ENCODE data around the gene ISOC2. TPM values are rescaled to one million over a fixed set of nuclear protein-coding genes. Genes with fewer than 3 reads are reported as not detected.
A peak's percentile ranks its signal among the peaks of the same experiment; 100 is the strongest.
"Not testable (repeated sequence)": the region's sequence is repeated elsewhere in the genome, so short reads cannot be mapped to it uniquely, and the experiment has no call there.

ISOC2 gene
- total RNA-seq, 1 donor from 2014 or later: 63.3 TPM

DNA sequence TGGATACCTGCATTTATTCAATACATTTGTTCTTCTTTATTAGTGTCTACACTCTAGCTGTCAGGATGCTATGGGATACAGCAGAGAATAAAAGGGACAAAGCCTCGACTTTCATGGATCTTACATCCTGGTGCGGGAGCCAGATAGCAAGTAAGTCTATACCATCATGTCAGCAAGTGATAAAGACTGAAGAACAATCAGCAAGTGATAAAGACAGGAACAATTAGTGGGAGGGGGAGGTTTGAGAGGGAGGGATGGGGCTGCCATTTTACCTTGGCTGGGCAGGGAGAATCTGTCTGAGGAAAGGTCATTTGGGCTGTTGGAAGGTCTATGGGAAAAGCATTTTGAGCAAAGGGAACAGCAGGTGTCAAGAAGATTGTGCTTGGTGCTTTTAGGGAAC is 51.3 kb downstream of the ISOC2 start:
- DNase-seq (ENCODE audit: low read depth, low spot score): no peak

DNA sequence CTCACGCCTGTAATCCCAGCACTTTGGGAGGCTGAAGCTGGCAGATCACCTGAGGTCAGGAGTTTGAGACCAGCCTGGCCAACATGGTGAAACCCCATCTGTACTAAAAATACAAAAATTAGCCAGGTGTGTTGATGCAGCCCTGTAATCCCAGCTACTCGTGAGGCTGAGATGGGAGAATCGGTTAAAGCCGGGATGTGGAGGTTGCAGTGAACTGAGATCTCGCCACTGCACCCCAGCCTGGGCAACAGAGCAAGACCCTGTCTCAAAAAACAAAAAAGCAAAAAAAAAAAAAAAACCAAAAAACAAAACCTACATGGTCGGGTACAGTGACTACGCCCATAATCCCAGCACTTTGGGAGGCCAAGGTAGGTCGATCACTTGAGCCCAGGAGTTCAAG is 52.3 kb downstream of the ISOC2 start:
- DNase-seq (ENCODE audit: low read depth, low spot score): not testable (repeated sequence)

DNA sequence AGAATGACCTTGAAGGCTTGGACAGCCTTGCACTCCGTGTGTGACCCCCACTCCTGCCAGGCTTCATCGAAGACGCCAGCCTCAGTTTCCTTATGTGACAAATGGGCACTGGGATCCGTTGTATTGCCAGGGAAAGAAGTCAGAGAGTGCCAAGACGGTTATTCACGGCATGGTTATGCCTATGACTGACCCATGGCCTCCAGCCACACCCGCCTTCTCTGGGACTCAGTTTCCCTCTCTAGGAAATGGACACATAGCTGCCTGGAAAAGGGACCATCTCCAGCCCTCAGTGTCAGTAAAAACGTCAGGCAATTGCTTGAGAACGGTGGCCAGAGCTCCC is 52.9 kb downstream of the ISOC2 start:
- DNase-seq (ENCODE audit: low read depth, low spot score): no peak

DNA sequence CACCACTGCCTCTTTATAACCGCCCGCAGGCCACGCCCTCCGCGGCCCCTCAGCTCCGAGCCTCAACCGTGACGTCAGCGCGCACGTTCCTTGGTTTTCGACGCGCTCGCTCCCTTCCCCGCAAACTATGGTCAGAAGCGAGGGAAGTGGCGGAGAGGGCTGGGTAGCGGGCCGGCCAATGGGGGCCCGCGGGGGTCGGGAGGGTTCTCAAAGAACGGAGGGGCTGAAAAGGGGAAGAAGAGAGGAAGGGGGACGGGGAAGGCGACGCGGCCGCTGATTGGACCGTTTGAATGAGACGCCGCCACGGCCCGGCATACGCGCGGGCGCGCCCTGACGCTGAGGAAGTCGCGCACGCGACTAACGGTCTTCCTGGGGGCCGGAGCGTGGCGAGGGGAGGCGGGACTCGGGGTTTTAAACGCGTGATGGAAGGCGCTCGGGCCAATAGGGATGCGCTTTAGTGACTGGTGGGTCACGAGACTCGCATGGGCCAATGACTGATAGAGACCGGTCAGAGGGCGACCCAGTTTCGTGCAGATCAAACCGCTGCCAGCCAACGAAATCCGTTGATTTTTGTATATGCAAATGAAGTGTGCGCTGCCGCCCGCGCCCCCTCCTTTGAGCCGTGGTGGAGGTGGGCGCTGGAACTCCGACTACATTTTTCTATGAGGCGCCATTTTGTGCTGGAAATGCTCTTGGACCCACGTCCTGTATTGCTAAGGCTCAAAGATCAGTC is 53.5 kb downstream of the ISOC2 start:
- peak; percentile 99 for DNase-seq (ENCODE audit: low read depth, low spot score)

DNA sequence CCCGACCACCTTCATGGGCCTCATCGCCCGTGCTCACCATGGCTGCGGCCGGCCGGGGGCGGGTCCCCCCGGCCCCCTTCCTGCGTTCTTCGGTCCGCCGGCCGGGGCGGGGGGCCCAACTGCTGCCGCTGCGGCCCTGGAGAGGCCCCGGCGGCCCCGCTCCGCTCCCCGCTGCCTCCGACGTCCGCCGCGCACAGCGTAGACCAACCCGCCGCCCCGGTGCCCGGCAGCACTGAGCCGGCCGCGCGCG is 54.0 kb downstream of the ISOC2 start, which contains the start of gene UBE2S:
Gene UBE2S, minus strand, starts transcription at position 239 of the 250 bp plus-strand sequence. Its CDS starts 199 bp downstream, at position 40.
- not testable (repeated sequence) for DNase-seq (ENCODE audit: low read depth, low spot score)

DNA sequence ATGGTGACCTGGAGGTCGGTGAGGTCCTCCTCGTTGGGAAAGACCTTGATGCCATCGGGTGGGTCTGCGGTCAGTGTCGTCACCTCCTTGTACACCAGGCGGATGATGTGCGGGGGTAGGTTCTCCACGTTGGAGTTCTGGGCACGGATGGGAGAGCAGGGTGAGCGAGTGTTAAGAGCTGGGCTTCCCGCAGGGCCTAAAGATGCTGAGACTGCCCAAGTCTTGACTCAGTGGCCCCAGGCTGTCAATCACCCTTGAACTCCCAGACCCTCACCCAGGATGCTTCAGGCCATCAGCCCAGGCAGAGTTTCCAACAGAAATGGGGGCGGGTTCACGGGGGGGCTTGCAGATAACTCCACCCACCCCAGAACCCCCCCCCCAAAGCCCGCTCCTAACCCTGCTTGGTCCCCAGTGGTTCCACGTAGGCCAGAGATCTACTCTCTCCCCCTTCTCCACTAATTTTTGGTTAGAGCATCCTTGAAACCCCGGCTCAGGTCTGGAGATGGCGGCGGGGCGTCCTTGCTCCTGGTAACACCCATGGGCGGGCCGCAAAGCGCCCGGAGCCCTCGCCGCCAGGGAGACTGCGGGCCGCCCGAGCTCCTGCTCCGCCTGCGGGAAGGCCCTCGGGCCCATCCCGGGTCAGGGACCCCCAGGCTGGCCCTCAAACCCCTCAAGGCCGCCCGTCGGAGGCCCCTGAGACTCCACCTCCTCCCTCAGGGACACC is 54.5 kb downstream of the ISOC2 start:
- DNase-seq (ENCODE audit: low read depth, low spot score): no peak

DNA sequence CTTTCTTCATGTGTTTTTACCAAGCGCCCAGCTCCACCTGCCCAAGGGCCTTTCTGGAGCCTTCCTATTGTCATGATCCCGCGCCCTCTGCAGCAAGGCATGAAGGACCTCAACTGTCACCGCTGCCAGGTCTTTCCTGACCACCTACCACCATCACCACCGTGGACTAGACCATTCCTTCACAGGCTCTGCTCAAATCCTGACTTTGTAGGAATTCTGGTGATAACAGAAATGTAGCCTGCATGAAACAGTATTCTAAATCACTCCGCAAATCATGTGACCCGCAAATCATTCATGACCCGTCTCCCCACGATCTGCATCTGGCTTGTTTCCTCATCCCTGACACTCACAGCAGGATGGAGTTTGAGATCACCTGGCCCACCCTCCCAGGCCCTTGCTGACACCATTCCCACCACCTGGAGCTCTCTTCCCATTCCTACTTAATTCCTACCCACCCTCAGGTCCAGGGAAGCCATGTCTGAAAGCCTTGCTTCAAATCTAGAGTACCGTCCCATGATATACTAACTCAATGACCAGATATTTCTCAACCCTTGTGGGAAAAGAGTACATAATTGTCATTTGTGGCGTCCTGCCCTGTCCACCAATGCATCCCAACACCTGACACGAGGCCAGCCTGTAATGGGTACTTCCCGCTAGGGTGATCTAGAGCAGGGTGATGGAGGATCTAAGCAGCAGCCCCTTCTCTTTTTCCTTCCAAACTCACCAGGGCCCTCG is 55.2 kb downstream of the ISOC2 start:
- DNase-seq (ENCODE audit: low read depth, low spot score): no peak

DNA sequence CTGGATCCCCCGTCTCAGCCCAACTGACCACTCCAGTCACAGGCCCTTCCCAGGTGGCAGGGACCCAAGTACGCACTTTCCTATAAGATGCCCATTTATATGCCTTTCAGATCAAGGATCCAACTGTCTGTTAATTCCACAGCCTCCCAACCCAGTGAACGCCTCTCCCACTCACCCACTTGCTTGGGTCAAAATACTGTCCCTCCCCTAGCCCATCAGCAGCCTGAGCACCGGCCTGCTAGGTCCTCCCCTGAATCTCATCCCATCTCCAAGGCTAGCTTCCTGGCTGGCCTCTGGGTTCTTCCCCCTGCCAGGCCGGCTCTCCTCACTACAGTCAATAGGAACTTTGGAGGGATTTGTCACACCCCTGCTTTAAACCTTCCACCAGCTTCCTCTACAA is 55.8 kb downstream of the ISOC2 start:
- DNase-seq (ENCODE audit: low read depth, low spot score): no peak

Other genes with a start within 250 kb of the ISOC2 start
- 0.73 and 1.1 TPM in 2 replicates for gene TMEM86B, start 232.9 kb downstream of the ISOC2 start, total RNA-seq
- gene PPP6R1, start 202.6 kb downstream of the ISOC2 start, total RNA-seq: 32.5 and 33.0 TPM in 2 replicates
- 30.1 and 37.8 TPM in 2 replicates for gene HSPBP1, start 181.5 kb downstream of the ISOC2 start, total RNA-seq
- 0.07 and 0.40 TPM in 2 replicates for gene BRSK1, start 177.6 kb downstream of the ISOC2 start, total RNA-seq
- gene TMEM150B, start 136.3 kb downstream of the ISOC2 start, total RNA-seq: not detected in 2 replicates
- 4.3 and 4.8 TPM in 2 replicates for gene KMT5C, start 121.8 kb downstream of the ISOC2 start, total RNA-seq
- not detected in 2 replicates for gene COX6B2, start 106.9 kb downstream of the ISOC2 start, total RNA-seq
- not detected in 2 replicates for gene GARIN5B, start 98.4 kb downstream of the ISOC2 start, total RNA-seq
- 0.33 TPM in 1 of 2 replicates, not detected in the other for gene IL11, start 91.2 kb downstream of the ISOC2 start, total RNA-seq
- gene TMEM190, start 84.8 kb downstream of the ISOC2 start, total RNA-seq: not detected in 2 replicates
- gene TMEM238, start 77.3 kb downstream of the ISOC2 start, total RNA-seq: 0.21 and 0.46 TPM in 2 replicates
- gene RPL28, start 75.7 kb downstream of the ISOC2 start, total RNA-seq: 208 and 256 TPM in 2 replicates
- 150 and 327 TPM in 2 replicates for gene UBE2S, start 53.9 kb downstream of the ISOC2 start, total RNA-seq
- gene SHISA7, start 18.3 kb downstream of the ISOC2 start, total RNA-seq: not detected in 2 replicates
- not detected in 2 replicates for gene C19orf85, start 3.1 kb upstream of the ISOC2 start, total RNA-seq
- 0.99 and 1.1 TPM in 2 replicates for gene ZNF628, start 15.0 kb upstream of the ISOC2 start, total RNA-seq
- 9.8 and 21.2 TPM in 2 replicates for gene NAT14, start 23.5 kb upstream of the ISOC2 start, total RNA-seq
- gene SSC5D, start 26.8 kb upstream of the ISOC2 start, total RNA-seq: 0.11 and 0.13 TPM in 2 replicates
- not detected in 2 replicates for gene SBK2, start 75.5 kb upstream of the ISOC2 start, total RNA-seq
- gene SBK3, start 83.9 kb upstream of the ISOC2 start, total RNA-seq: 0.13 and 0.28 TPM in 2 replicates
- gene ZNF579, start 119.2 kb upstream of the ISOC2 start, total RNA-seq: 2.6 and 4.1 TPM in 2 replicates
- gene FIZ1, start 137.9 kb upstream of the ISOC2 start, total RNA-seq: 2.4 and 2.5 TPM in 2 replicates
- gene ZNF524, start 138.6 kb upstream of the ISOC2 start, total RNA-seq: 12.2 and 12.5 TPM in 2 replicates
- gene ZNF865, start 144.0 kb upstream of the ISOC2 start, total RNA-seq: 0.67 and 0.86 TPM in 2 replicates
- gene ZNF784, start 162.9 kb upstream of the ISOC2 start, total RNA-seq: 2.5 and 3.7 TPM in 2 replicates
- 2.5 and 2.6 TPM in 2 replicates for gene ZNF580, start 179.4 kb upstream of the ISOC2 start, total RNA-seq
- gene ZNF581, start 182.0 kb upstream of the ISOC2 start, total RNA-seq: 18.0 and 33.9 TPM in 2 replicates
- 6.1 and 8.6 TPM in 2 replicates for gene CCDC106, start 186.6 kb upstream of the ISOC2 start, total RNA-seq
- 165 and 185 TPM in 2 replicates for gene U2AF2, start 193.4 kb upstream of the ISOC2 start, total RNA-seq
- 75.9 and 88.6 TPM in 2 replicates for gene EPN1, start 213.6 kb upstream of the ISOC2 start, total RNA-seq